ENCODE measurements around the gene SEPTIN10. TPM values are rescaled to one million over a fixed set of nuclear protein-coding genes. Genes with fewer than 3 reads are reported as not detected.

SEPTIN10 gene
- total and polyA plus RNA-seq, 4 experiments from 2014 or later = 2.5 to 5.7 (median 4.2) TPM

- Histone ChIP-seq H3K4me3 (ENCODE audit: low read length in 2 of 2) (no peak overlapping the region), H3K27me3 (ENCODE audit: insufficient read depth, low read length) (no peaks in the 10 kb centered on the region), H3K4me1 (ENCODE audit: insufficient read depth, low read length) (peaks cover 9% of the 10 kb centered on the region), H3K36me3 (ENCODE audit: insufficient read depth, low read length) (no peaks in the 10 kb centered on the region), H3K9me3 (ENCODE audit: control insufficient read depth in 1 of 2, low read length in 2 of 2) (no peaks in the 10 kb centered on the region), H3K27ac (ENCODE audit: low read depth, low read length) (no peak overlapping the region)
- H3K36me3 Mint-ChIP-seq = no peaks in the 10 kb centered on the region
- intact Hi-C loops (cut with micrococcal nuclease) = no loop called here
- POLR2A ChIA-PET (ENCODE audit: partially characterized antibody) = no interaction called here
- peaks cover 5 to 10% (median 6%) of the 10 kb centered on the region in 4 donors for H3K4me1 Mint-ChIP-seq
- CTCF ChIA-PET (ENCODE audit: partially characterized antibody) = no interaction called here
- no peak for DNase-seq
- no peaks in the 10 kb centered on the region for H3K9me3 Mint-ChIP-seq
- H3K27ac Mint-ChIP-seq = no peak overlapping the region
- H3K4me3 Mint-ChIP-seq = peak overlapping the region in 1 of 8 donors; percentile 16
- H3K27me3 Mint-ChIP-seq = peaks cover 0 to 2% of the 10 kb centered on the region in 2 donors
Measured at GRCh38 chr2:109638795-109639194, 25.0 kb upstream of the SEPTIN10 start.

GRCh38 chr2:109637749-109638570, 24.2 kb upstream of the SEPTIN10 start:
- no peaks in the 10 kb centered on the region for H3K36me3 ChIP-seq (ENCODE audit: insufficient read depth, low read length)
- ChIA-PET CTCF (ENCODE audit: partially characterized antibody) (no interaction called here), POLR2A (ENCODE audit: partially characterized antibody) (no interaction called here)
- Mint-ChIP-seq H3K27me3 (peaks cover 0 to 2% of the 10 kb centered on the region in 2 donors), H3K4me1 (peaks cover 5 to 16% (median 6%) of the 10 kb centered on the region in 4 donors), H3K9me3 (peaks cover 0 to 2% (median 0%) of the 10 kb centered on the region in 8 donors), H3K27ac (peak overlapping the region in 5 of 7 donors; percentile 20 to 68 (median 48)), H3K4me3 (peak overlapping the region in 5 of 8 donors; percentile 20 to 49 (median 35)), H3K36me3 (no peaks in the 10 kb centered on the region)
- H3K27ac ChIP-seq (ENCODE audit: low read depth, low read length) = no peak overlapping the region
- H3K4me3 ChIP-seq (ENCODE audit: low read length in 2 of 2) = no peak overlapping the region
- intact Hi-C loops (cut with micrococcal nuclease) = no loop called here
- no peaks in the 10 kb centered on the region for H3K27me3 ChIP-seq (ENCODE audit: insufficient read depth, low read length)
- peak in 2 of 5 donors; percentile 4 to 10 for DNase-seq
- no peaks in the 10 kb centered on the region for H3K9me3 ChIP-seq (ENCODE audit: control insufficient read depth in 1 of 2, low read length in 2 of 2)
- H3K4me1 ChIP-seq (ENCODE audit: insufficient read depth, low read length) = peaks cover 14% of the 10 kb centered on the region

GRCh38 chr2:109636317-109636716, 22.6 kb upstream of the SEPTIN10 start:
- peaks cover 0 to 2% of the 10 kb centered on the region in 2 donors for H3K27me3 Mint-ChIP-seq
- H3K9me3 Mint-ChIP-seq = peaks cover 0 to 2% (median 0%) of the 10 kb centered on the region in 8 donors
- no peak overlapping the region for H3K4me3 ChIP-seq (ENCODE audit: low read length in 2 of 2)
- POLR2A ChIA-PET (ENCODE audit: partially characterized antibody) = no interaction called here
- peaks cover 14% of the 10 kb centered on the region for H3K4me1 ChIP-seq (ENCODE audit: insufficient read depth, low read length)
- DNase-seq = no peak
- no peak overlapping the region for H3K27ac ChIP-seq (ENCODE audit: low read depth, low read length)
- no peak overlapping the region for H3K4me3 Mint-ChIP-seq
- CTCF ChIA-PET (ENCODE audit: partially characterized antibody) = no interaction called here
- no peaks in the 10 kb centered on the region for H3K36me3 Mint-ChIP-seq
- peak overlapping the region in 1 of 7 donors; percentile 42 for H3K27ac Mint-ChIP-seq
- intact Hi-C loops (cut with micrococcal nuclease) = no loop called here
- no peaks in the 10 kb centered on the region for H3K27me3 ChIP-seq (ENCODE audit: insufficient read depth, low read length)
- H3K36me3 ChIP-seq (ENCODE audit: insufficient read depth, low read length) = no peaks in the 10 kb centered on the region
- peaks cover 5 to 16% (median 6%) of the 10 kb centered on the region in 4 donors for H3K4me1 Mint-ChIP-seq
- no peaks in the 10 kb centered on the region for H3K9me3 ChIP-seq (ENCODE audit: control insufficient read depth in 1 of 2, low read length in 2 of 2)

- Mint-ChIP-seq H3K27me3 (peaks cover 0 to 2% of the 10 kb centered on the region in 2 donors), H3K4me1 (peaks cover 5 to 16% (median 6%) of the 10 kb centered on the region in 4 donors), H3K9me3 (peaks cover 0 to 2% (median 0%) of the 10 kb centered on the region in 8 donors), H3K4me3 (no peak overlapping the region), H3K36me3 (no peaks in the 10 kb centered on the region), H3K27ac (no peak overlapping the region)
- Histone ChIP-seq H3K27me3 (ENCODE audit: insufficient read depth, low read length) (no peaks in the 10 kb centered on the region), H3K4me1 (ENCODE audit: insufficient read depth, low read length) (peaks cover 14% of the 10 kb centered on the region), H3K9me3 (ENCODE audit: control insufficient read depth in 1 of 2, low read length in 2 of 2) (no peaks in the 10 kb centered on the region), H3K4me3 (ENCODE audit: low read length in 2 of 2) (no peak overlapping the region), H3K36me3 (ENCODE audit: insufficient read depth, low read length) (no peaks in the 10 kb centered on the region), H3K27ac (ENCODE audit: low read depth, low read length) (no peak overlapping the region)
- ChIA-PET POLR2A (ENCODE audit: partially characterized antibody) (no interaction called here), CTCF (ENCODE audit: partially characterized antibody) (no interaction called here)
- no peak for DNase-seq
- intact Hi-C loops (cut with micrococcal nuclease) = no loop called here
Measured at GRCh38 chr2:109635426-109636304, 21.9 kb upstream of the SEPTIN10 start.

GRCh38 chr2:109633284-109633961, 19.7 kb upstream of the SEPTIN10 start:
- intact Hi-C loops (cut with micrococcal nuclease) = no loop called here
- Mint-ChIP-seq H3K4me1 (peaks cover 4 to 13% (median 6%) of the 10 kb centered on the region in 4 donors), H3K4me3 (peak overlapping the region in 2 of 8 donors; percentile 53 to 54), H3K27me3 (peaks cover 2% of the 10 kb centered on the region in 2 donors), H3K27ac (peak overlapping the region in 1 of 7 donors; percentile 68), H3K36me3 (no peaks in the 10 kb centered on the region), H3K9me3 (peaks cover 0 to 2% (median 0%) of the 10 kb centered on the region in 8 donors)
- Histone ChIP-seq H3K27me3 (ENCODE audit: insufficient read depth, low read length) (no peaks in the 10 kb centered on the region), H3K27ac (ENCODE audit: low read depth, low read length) (no peak overlapping the region), H3K4me3 (ENCODE audit: low read length in 2 of 2) (no peak overlapping the region), H3K36me3 (ENCODE audit: insufficient read depth, low read length) (no peaks in the 10 kb centered on the region), H3K9me3 (ENCODE audit: control insufficient read depth in 1 of 2, low read length in 2 of 2) (no peaks in the 10 kb centered on the region), H3K4me1 (ENCODE audit: insufficient read depth, low read length) (peaks cover 13% of the 10 kb centered on the region)
- peak in 1 of 5 donors; percentile 30 for DNase-seq
- ChIA-PET POLR2A (ENCODE audit: partially characterized antibody) (no interaction called here), CTCF (ENCODE audit: partially characterized antibody) (no interaction called here)

- Histone ChIP-seq H3K9me3 (ENCODE audit: control insufficient read depth in 1 of 2, low read length in 2 of 2) (no peaks in the 10 kb centered on the region), H3K27me3 (ENCODE audit: insufficient read depth, low read length) (no peaks in the 10 kb centered on the region), H3K36me3 (ENCODE audit: insufficient read depth, low read length) (no peaks in the 10 kb centered on the region), H3K4me1 (ENCODE audit: insufficient read depth, low read length) (peaks cover 5% of the 10 kb centered on the region), H3K27ac (ENCODE audit: low read depth, low read length) (no peak overlapping the region), H3K4me3 (ENCODE audit: low read length in 2 of 2) (no peak overlapping the region)
- Mint-ChIP-seq H3K27ac (peak overlapping the region in 1 of 7 donors; percentile 23), H3K9me3 (peaks cover 0 to 2% (median 0%) of the 10 kb centered on the region in 8 donors), H3K4me1 (peaks cover 0 to 6% (median 0%) of the 10 kb centered on the region in 4 donors), H3K36me3 (no peaks in the 10 kb centered on the region), H3K4me3 (no peak overlapping the region), H3K27me3 (peaks cover 3 to 5% of the 10 kb centered on the region in 2 donors)
- DNase-seq = no peak
- ChIA-PET POLR2A (ENCODE audit: partially characterized antibody) (no interaction called here), CTCF (ENCODE audit: partially characterized antibody) (no interaction called here)
- intact Hi-C loops (cut with micrococcal nuclease) = no loop called here
Measured at GRCh38 chr2:109632158-109632789, 18.5 kb upstream of the SEPTIN10 start.
